Anterior cingulate cortex (tissue), 58 donors: Measurements from ENCODE around the gene PAPPA.

Source experiments
- DNase-seq, 58 donors: peaks; one replicate each; lab custom pipeline; 2025; lab: John Stamatoyannopoulos, UW

Gene PAPPA

DNA sequence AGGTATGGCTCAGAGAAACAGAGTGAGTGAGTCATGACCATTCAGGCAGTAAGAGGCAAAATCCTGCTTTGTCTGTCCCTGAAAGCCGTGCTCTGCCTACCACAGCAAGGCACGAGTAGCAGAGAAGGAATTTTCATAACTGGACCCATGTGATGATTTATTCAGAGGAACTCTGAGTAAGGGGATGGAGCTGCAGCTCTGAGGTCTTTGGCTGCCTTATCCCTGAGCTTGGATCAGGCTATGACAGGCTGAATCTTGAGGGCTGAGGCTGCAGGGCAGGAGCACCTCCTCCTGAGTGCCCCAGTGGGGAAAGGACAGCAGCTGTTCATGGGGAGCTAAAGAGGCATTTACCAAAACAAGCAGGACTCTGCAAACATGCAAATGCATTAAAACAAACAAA lies 183.4 kb downstream of the PAPPA start:
- DNase-seq: no peak

DNA sequence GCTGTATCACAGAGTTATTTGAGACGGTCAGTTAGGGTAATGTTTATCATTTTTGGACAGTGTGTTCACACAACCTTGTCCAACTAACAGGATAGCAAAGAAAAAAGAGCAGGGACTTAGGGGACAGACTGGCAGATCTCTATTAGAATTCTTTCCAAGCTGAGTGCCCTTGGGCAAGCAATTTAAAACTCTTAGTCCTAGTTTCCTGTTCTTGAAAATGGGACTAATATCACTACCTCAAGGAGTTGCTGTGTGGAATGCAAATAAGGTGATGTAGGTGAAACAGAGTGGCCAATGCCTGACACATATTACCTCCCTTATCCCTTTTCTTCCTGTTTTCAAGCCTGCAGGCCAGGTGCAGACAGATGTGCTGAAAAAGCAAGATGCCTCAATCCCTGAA lies 186.7 kb downstream of the PAPPA start:
- no peak for DNase-seq

DNA sequence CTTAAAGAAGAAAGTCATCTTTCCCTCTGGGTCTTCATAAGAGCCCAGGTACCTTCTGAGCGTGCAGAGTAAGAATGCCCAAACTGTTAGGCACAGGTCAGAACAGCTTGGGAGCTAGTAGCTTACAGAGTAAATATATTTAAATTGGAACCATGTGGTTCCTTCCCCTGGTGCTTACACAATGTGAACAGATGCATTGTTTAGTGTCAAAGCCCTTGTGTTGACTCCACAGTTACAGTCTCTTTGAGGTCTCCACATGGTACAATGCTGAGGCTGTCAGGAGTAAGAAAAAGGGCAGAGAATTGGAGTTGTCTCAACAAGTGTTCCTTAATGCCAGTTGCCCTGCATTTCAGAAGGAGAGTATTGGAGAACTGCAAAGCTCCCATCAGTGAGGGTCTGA lies 188.5 kb downstream of the PAPPA start:
- no peak for DNase-seq

DNA sequence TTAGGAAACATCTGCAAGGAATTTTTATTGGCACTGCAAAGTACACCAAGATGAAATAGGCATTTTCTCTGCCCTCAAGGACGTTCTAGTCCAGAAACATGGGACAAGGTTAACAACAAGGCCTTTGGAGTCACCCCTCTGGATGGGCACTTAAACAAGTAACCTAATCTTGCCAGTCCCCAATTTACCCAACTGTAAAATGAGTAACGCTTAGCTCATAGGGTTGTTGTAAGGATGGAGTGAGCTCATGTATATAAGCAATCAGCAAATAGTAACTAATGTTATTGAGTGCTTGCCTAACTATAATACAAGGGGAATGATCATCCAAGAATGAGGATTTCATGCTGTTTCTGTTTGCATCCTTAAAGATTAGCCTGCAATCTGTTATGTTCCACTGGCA lies 189.3 kb downstream of the PAPPA start:
- no peak for DNase-seq

DNA sequence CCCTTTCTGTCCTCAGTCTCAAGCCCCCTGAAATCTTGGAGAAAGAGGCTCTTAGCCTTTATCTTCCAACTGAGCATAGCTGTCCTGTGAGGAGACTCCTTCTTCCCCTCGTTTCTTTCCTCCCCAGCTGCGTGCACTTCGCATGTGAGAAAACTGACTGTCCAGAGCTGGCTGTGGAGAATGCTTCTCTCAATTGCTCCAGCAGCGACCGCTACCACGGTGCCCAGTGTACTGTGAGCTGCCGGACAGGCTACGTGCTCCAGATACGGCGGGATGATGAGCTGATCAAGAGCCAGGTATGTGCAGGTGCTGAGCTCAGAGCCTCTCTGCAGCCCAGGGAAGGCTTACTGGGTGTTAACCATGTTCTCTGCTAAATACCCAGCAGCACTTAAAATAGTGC lies 190.8 kb downstream of the PAPPA start:
- no peak for DNase-seq

DNA sequence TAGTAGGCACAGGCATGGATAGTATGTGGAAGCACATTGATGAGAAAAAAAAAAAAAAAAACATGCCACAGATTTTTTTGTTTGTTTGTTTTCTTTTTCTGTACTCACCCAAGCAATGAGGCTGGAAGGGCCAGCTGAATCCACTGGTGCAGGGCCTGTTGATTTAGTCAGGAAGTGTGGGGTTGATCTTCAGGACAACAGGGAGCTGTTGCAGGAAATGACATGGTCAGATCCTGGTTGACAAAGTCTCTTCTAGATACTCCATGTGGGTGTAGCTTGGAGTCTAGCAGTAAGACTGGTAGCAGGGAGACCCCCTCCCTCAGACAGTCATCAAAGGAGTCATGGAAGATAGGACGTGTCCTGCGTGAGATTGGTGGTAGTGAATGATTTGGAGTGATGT lies 191.8 kb downstream of the PAPPA start:
- no peak for DNase-seq

DNA sequence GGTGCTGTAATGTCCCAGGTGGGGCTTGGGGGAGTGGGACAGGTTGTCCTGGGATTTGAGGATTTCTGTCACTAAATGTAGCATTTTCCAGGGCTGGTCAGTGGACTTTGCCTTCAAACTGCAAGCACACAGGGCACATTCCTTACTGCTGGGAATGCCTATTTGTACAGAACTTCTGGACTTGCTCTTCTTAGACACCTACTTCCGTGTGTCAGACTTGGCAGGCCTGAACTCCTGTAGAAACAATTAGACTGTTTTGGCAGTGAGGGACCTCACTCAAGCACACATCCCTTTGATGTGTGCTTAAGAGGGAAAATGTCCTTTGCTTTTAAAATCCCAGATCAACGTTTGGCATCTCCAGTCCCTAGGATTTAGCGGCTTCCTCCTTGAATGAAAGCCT lies 192.2 kb downstream of the PAPPA start:
- no peak for DNase-seq

DNA sequence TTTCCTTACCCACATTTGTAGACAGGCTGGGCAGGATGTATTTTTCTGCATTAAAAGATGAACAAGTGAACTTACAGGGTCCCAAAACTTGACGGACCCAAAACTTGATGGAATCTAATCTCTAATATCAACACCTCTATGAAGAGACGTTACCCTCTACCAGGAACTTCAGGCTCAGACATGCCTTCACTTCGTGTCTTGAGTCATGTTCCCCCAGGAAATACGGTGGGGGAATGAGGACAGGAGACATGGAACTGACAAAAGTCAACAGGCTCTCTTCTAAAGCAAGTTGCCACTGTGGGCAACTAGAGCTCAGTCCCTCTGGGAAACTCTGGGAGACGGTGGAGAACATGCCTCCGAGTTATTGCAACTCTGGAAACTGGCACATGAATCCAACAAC lies 196.1 kb downstream of the PAPPA start:
- no peak for DNase-seq

DNA sequence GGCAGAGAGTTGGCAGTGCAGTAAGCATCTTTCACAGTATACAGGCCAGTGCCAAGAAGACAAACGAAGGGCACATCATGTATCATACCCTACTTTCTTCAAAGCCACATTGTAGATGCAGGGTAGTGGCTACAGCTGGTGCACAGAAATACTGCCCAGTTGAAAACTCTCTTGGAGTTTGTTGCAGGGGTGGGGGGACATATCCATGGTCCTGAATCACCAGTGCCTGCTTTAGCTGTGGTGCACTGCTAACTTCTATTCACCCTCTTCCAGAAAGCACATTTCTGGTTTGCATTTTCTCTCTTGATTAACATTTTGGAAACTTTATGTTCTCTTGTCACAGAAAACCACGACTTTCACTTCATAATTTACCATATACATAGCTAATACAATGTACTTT lies 196.6 kb downstream of the PAPPA start:
- no peak for DNase-seq

DNA sequence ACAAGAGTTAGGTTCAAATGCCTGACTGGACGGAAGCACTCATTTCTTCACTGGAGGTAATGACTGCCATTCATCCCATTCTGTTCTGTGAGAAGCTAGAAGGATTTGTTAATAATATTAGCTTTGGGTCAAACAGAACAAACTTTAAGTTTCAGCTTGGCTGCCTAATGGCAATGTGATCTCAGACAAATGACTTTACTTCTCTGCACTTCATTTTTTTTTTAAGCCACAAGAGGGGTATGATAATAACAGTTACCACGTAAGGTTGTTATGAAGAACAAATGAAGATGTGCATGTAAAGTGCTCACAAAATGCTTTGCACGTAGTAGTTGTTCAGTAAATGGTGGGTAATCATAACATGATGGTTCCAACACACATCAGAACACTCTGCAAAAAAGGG lies 199.4 kb downstream of the PAPPA start:
- DNase-seq: no peak

DNA sequence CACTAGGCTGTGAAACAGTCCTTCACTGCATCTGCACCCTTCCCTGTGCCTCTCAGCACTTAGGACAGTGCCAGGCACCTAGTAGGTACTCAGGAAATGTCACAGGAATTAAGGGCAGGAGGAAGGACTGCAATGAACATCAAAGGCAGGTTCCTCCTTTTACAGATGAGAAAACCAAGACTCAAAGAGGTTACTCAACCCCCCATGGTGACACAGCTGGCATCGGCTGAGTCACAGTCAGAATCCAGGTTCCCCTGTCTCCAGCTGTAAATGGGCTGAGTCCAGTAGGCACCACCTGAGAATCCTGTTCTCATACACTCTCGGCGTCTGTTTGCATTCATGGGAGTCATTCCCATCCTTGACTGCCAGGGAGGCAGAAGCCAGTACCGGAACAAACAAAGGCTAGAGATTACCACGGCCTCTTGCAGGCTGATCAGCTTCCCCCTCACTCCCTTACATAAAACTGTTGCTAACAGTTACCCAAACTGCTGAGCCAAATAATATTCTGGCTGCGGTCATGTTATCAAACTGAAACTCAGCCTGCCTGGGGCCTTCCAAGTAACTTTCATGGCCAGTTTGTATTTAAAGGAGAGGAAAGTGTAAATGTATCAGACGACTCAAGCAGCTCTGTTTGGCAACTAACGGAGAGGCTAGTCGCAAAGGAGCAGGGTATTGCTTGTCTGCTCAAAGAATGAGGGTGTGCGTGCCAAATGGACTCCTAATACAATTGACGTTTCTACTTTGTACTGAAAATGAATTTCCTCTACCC lies 201.7 kb downstream of the PAPPA start:
- no peak for DNase-seq

DNA sequence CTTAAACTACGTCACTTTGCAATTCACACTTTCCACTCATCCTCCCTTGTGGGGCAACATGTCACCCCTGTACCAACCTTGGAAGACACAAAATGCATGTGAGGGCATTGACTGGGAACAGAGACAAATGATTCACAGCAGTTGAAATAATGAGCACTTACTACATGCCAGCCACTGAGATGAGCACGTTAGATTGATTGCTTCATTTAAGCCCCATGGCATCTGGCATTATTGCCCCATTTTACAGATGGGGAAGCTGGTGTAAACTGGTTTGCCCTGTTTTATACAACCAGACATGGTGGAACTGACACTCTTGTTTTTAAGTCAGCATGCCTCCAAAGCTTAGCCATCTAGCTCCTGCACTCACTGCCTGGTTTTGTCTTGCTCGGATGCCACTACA lies 204.7 kb downstream of the PAPPA start:
- no peak for DNase-seq

DNA sequence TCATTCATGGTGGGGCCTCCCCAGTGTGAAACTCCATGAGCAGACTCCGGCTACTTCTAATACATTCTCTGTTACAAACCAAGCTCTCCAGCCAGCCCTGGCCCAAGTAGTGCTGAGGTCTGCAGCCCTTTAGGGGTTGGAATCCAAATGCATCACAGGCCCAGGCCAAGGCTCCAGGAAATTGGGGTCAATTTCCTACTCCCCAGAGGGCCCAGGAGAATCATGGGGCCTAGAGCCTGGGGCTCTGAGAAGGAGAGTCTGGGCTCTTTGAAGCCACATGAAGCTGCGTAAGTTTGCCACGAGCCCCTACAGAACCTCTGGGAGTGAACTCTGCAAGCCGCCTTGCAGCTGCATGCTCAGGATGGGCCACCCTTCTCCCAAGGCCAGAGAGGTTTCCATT lies 206.4 kb downstream of the PAPPA start:
- DNase-seq: no peak

DNA sequence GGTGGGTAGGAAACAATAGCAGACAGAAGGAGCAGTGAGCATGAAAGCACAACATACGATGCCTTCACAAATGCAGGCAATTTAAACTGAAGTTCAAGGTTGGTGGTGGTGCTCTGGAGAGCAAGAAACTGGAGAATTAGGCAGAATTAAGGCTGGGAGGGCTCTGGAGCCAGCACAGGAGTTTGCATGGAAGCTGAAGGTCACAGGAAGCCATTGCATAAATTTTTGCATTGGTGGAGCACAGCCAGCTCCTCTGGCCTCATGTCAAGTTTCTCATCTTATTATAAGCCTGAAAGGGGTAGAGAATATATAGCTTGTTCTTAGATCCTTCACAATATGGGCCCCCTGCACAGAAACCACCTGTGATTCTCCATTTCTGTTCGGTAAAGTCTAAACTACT lies 207.4 kb downstream of the PAPPA start:
- no peak for DNase-seq

DNA sequence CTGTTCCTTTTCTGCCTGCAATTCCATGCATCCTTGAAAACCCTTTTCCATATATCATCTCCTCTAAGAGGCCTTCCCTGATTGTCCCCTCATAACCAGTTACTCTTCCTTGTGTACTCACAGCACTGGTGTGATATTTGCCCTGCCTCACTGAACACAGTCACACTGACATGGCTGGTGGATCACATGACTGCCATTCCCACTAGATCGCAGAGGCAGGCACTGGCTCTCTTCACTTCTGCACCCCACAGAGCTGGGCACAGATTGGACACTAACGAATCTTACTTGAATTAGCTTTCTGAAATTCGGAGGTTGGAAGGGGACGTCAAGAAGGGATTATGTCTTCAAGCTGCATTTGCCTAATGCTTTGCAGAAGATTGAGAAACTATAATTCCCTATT lies 208.0 kb downstream of the PAPPA start:
- no peak for DNase-seq

DNA sequence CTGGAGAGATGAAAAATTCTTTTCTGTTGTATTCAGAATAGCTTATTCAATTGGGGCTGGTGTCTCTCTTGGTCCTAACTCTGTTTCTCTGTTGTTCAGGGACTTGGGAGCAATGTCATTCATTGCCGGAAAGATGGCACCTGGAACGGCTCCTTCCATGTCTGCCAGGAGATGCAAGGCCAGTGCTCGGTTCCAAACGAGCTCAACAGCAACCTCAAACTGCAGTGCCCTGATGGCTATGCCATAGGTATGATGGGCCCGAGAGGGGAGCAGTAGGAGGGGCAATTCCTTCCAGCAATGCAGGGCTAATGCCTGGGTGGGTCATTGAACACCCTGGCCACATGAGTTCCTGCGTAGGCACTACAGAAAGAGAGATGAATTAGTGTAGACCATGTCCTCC lies 208.9 kb downstream of the PAPPA start:
- no peak for DNase-seq

DNA sequence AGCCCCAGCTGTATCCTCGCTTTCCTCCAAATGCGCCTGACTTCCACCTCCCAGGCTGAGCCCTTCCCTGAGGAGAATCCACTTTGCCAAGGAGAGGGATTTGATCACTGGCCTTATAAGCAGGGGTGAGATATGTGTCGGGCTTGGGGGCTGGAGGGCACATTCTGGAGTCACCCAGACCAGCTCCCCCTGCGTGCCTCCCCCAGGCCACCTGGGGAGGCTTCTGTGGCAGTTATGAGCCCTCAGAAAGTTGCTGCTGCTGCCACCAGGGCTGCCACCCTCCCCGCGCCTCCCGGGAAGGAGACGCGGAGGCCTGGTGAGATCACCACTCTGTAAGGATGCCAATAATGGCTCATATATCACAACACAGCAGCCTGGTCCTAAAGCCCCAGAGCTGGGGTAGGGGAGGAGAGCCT lies 211.5 kb downstream of the PAPPA start:
- DNase-seq: peak in 27 of 58 donors; percentile 2 to 31 (median 12)

DNA sequence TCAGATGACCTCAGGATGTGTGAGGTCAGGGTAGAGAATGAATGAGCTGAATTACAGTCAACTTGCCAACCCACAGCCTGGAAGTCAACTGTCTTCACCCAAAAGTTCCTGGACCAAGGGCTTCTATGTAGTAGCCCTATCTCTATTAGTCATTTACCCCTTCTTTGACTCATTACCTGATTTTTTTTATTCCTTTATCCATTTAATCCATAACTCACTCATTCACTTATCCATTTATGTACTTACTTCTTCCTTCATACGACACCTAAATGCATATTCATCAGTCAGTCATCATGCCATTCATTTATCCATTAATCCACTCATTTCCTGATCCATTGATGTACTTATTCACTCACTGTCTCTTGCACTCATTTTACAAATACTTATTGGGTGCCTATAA lies 212.7 kb downstream of the PAPPA start:
- DNase-seq: no peak

DNA sequence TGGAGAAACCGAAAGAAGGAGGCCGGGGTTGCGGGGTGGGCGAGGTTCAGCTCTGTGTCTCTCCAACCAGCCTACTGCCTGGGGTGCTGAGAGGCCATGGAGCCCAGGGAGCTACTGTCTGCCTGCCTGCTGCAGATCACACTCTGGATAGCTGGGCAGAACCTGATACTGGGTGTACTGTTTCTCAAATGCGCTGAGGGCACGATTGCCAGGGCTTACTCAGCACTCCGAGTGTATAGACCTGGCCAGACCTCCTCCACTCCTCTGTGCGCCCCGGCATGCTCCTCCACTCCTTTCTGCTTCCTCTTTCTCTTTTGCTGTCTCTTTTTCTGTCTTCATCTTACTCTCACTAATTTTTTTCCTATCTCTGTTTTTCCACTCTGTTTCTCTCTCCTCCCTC lies 215.1 kb downstream of the PAPPA start:
- no peak for DNase-seq

DNA sequence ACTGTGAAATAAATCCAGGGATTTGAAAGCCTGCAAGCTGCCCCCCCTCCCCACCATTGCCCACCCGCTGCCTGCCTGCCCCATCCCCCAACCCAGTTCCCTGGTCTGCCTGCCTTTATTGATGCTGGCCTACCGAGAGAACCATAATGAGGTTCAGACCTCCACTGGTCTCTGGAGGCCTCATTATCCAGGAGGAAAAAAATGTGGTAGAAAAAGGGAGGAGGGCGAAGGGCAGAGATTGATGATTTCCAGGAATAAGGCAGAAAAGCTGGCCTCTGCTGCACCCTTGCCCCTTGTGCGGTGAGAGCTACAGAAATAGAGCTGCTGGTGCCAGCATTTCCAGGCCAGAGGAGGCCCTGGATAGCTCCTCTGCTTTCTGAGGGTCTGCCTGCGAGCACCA lies 216.1 kb downstream of the PAPPA start:
- no peak for DNase-seq

DNA sequence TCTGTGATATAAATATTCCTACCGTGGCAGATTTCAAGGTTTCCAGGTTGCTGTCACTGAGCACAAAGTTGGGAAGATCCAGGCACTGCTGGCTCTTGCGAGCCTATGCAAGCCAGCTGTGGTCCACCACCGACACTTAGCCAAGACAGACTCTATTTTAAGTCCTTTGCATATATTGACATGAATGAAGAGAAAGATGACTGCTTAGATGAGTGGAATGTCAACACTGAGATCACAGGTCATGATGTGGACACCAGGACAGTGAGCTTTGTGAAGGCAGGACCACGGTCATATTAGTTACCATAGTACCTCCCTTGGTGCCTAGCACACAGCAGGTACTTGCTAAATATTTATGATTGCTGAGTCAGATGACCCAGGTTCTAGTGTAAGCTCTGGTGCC lies 217.0 kb downstream of the PAPPA start:
- DNase-seq: no peak

DNA sequence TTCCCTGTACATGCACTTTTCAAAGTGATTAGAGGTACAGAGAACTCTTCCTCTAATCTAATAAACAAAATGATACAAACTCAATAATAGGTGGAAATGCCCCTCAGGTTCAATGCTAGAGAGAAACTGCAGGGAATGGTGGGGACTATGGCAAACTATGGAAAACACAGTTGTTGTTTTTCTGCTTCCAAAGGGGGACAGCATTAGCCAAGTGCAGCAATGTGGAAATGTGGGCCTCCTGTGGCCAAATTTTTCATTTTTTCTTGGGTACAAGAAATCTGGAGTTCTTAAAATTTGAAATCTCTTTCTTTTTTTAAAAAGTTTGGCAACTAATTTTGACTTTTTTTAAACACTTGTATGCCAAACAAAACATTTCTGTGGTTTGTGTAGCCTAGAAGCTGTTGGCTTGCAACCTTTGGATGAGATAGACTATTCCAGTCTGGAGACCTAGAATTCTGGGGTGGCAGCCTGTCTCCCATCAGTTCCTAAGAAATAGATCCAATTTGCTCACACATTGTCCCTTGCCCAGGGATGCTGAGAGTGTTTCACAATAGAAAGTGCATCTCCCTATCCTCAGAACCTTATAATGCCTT lies 218.6 kb downstream of the PAPPA start:
- no peak for DNase-seq

DNA sequence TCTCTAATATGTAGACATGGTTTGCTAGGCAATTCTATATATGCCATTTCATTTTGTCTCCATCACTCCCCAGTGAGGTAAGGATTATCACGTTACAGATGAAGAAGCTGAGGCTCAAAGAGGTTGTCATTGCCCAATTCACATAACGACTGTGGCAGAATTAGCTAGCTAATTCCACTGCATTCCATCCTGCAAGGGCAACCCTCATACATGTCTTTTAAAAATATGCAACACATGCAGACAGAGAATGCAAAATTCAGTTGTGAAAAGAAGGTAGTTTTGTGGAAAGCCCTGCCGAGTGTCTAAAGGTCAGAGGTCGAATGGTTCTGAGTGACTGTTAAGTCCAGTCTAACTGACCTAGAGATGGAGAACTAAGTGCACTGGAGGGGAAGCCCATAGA lies 219.2 kb downstream of the PAPPA start:
- DNase-seq: no peak
